Natural killer cell (primary cell): ENCODE results near the gene SUPT20HL2. TPM values are rescaled to one million over a fixed set of nuclear protein-coding genes. Genes with fewer than 3 reads are reported as not detected.
"Not testable (repeated sequence)": the region's sequence is repeated elsewhere in the genome, so short reads cannot be mapped to it uniquely, and the experiment has no call there.

ENCODE experiments used
- ATAC-seq, 3 donors: fragments of 150-1000 bp in 2 of 3; fragments of 200-7000 bp in 1 of 3; cut with Tn5 transposase; 1 replicate in 1 of 3; 2 replicates in 2 of 3; pipeline ENCODE4 v1.10.0; 2021; ENCODE audit warnings: mild to moderate bottlenecking in 2 of 3, moderate library complexity in 2 of 3
- DNase-seq, 2 donors: peaks; one replicate each; pipeline versions ENCODE4 v3.0.0 to v3.0.0-alpha.2; 2013 to 2021; ENCODE audit warnings: mixed read lengths in 1 of 2
- H3K27ac ChIP-seq: one replicate; pipeline ENCODE4 v1.5.1; 2013; ENCODE audit warnings: mild to moderate bottlenecking, low read length
- H3K27me3 ChIP-seq: one replicate; pipeline ENCODE4 v1.6.1; 2013; ENCODE audit warnings: low read length; ENCODE audit not compliant: control insufficient read depth, insufficient read depth
- H3K36me3 ChIP-seq: one replicate; pipeline ENCODE4 v1.6.1; 2013; ENCODE audit warnings: low read length; ENCODE audit not compliant: control insufficient read depth, insufficient read depth
- H3K4me1 ChIP-seq: one replicate; pipeline ENCODE4 v1.6.1; 2013; ENCODE audit warnings: low read length; ENCODE audit not compliant: control insufficient read depth, insufficient read depth
- H3K4me3 ChIP-seq: one replicate; pipeline ENCODE4 v1.5.1; 2013; ENCODE audit warnings: low read length
- H3K9me3 ChIP-seq: one replicate; pipeline ENCODE4 v1.6.1; 2013; ENCODE audit warnings: low read length; ENCODE audit not compliant: control insufficient read depth, insufficient read depth
- H3K27ac Mint-ChIP-seq, 2 donors: one replicate each; pipeline ENCODE4 v1.8.0; 2022; ENCODE audit warnings: mild to moderate bottlenecking in 2 of 2, mixed read lengths in 2 of 2, moderate library complexity in 1 of 2
- H3K27me3 Mint-ChIP-seq, 2 donors: one replicate each; pipeline ENCODE4 v1.8.0; 2022; ENCODE audit warnings: low read depth in 2 of 2, mixed read lengths in 2 of 2
- H3K36me3 Mint-ChIP-seq: one replicate; pipeline ENCODE4 v1.8.0; 2022; ENCODE audit warnings: mixed read lengths
- H3K4me1 Mint-ChIP-seq, 2 donors: one replicate each; pipeline ENCODE4 v1.8.0; 2022; ENCODE audit warnings: mixed read lengths in 2 of 2
- H3K4me3 Mint-ChIP-seq: one replicate; pipeline ENCODE4 v1.8.0; 2022; ENCODE audit warnings: mild to moderate bottlenecking, moderate library complexity, mixed read lengths
- H3K9me3 Mint-ChIP-seq, 2 donors: one replicate each; pipeline ENCODE4 v1.8.0; 2022; ENCODE audit warnings: mixed read lengths in 2 of 2
- CTCF ChIP-seq: fragments of 200-600 bp; IDR thresholded peaks from one replicate; pipeline ENCODE4 v1.8.0; 2022; ENCODE audit warnings: antibody characterized with exemption
- WGBS: methylation state at CpG from one replicate; pipeline ENCODE4 v1.1.7; 2013; ENCODE audit warnings: missing lambda C conversion rate; ENCODE audit not compliant: insufficient coverage; 5-methylcytosine and 5-hydroxymethylcytosine counted together
- intact Hi-C: fragments of 100-400 bp; cut with micrococcal nuclease; formaldehyde crosslinking; loops from one replicate; pipeline ENCODE4 v1.14.2; 2022
- total RNA-seq, 4 donors: library from RNA; stranded (reverse); fragments of 120-200 nt in 1 of 4; gene quantifications; one replicate each; pipeline versions ENCODE4 v1.2.3 to v1.2.4, GENCODE V29; 2013 to 2022

The SUPT20HL2 gene
- total RNA-seq, 3 donors from 2014 or later (not counting 1 experiment from before 2014, with no cell fraction given), result not detected

DNA sequence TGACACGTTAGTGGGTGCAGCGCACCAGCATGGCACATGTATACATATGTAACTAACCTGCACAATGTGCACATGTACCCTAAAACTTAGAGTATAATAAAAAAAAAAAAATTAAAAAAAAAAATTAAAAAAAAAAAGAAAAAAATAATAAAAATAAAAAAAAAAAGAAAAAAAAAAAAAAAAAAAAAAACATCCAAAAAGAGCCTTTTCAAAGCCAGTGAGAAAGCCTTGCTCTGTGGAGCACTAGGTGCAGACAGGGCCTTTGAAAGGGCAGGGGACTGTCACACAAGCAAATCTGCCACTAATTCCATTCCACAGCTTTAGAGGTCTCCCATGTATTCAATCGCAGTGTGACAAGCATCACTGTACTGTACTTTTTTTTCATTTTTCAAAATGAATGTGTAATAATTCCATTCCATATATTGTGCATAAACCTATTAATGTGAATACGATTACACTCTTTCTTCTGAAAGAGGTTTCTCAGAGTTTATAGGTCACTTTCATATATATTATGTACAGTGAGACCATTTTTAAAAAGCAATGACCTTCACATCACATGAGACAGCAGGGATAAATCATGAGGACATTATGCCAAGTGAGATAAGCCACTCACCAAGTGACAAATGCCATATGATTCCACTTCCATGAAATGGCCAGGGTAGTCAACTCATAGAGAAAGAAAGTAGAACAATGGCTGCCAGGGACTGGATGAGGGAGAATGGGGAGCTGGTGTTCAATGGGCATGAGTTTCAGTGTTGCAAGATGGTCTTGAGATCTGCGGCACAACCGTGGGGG, 4.1 kb downstream of the SUPT20HL2 start:
- H3K36me3 ChIP-seq, H3K4me1 Mint-ChIP-seq, DNase-seq, H3K36me3 Mint-ChIP-seq, H3K27ac Mint-ChIP-seq, intact Hi-C loops, H3K27ac ChIP-seq, ATAC-seq, H3K27me3 ChIP-seq, H3K9me3 ChIP-seq, H3K4me3 ChIP-seq, H3K4me1 ChIP-seq, H3K9me3 Mint-ChIP-seq, H3K4me3 Mint-ChIP-seq: not testable (repeated sequence)
- WGBS, result no CpG with 5 or more reads among the region's 6 CpGs
- H3K27me3 Mint-ChIP-seq, result peaks cover 0 to 22% of the 10 kb centered on the region in 2 donors

- DNase-seq, H3K4me1 ChIP-seq, H3K9me3 Mint-ChIP-seq, H3K4me3 ChIP-seq, H3K9me3 ChIP-seq, H3K36me3 Mint-ChIP-seq, H3K27me3 ChIP-seq, H3K4me3 Mint-ChIP-seq, H3K4me1 Mint-ChIP-seq, intact Hi-C loops, ATAC-seq, H3K36me3 ChIP-seq, H3K27ac ChIP-seq, H3K27ac Mint-ChIP-seq: not testable (repeated sequence)
- 100% methylated on average over 1 of the region's 4 CpGs for WGBS
- H3K27me3 Mint-ChIP-seq, result peaks cover 0 to 32% of the 10 kb centered on the region in 2 donors
Observed at GRCh38 chrX:24308803-24309202, 5.1 kb downstream of the SUPT20HL2 start.

GRCh38 chrX:24306440-24306839, 7.4 kb downstream of the SUPT20HL2 start:
- Mint-ChIP-seq H3K36me3 (no peaks in the 10 kb centered on the region), H3K27me3 (peaks cover 0 to 39% of the 10 kb centered on the region in 2 donors), H3K4me3 (no peak overlapping the region), H3K9me3 (no peaks in the 10 kb centered on the region), H3K4me1 (no peaks in the 10 kb centered on the region), H3K27ac (no peak overlapping the region)
- no peak for TF ChIP-seq CTCF
- ATAC-seq (no peak), DNase-seq (no peak)
- Histone ChIP-seq H3K27me3 (no peaks in the 10 kb centered on the region), H3K4me1 (no peaks in the 10 kb centered on the region), H3K27ac (no peak overlapping the region), H3K9me3 (no peaks in the 10 kb centered on the region), H3K4me3 (no peak overlapping the region), H3K36me3 (no peaks in the 10 kb centered on the region)
- intact Hi-C loops, result no loop called here
- WGBS, result 47% methylated on average over 4 of the region's 6 CpGs

DNA sequence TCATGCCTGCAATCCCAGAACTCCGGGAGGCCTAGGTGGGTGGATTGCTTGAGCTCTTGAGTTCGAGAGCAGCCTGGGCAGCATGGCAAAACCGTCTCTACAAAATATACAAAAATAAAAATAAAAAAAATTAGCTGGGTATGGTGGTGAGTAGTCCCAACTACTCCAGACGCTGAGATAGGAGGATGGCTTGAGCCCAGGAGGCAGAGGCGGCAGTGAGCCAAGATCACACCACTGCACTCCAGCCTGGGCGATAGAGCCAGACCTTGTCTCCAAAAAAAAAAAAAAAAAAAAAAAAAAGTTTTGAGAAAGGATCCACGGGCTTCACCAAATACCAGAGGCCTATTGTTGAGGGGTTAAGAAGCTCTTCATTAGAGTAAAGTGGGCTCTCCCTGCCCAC, 8.0 kb downstream of the SUPT20HL2 start:
- DNase-seq (no peak), ATAC-seq (no peak)
- Mint-ChIP-seq H3K27me3 (peaks cover 0 to 39% of the 10 kb centered on the region in 2 donors), H3K27ac (no peak overlapping the region), H3K4me3 (no peak overlapping the region), H3K9me3 (no peaks in the 10 kb centered on the region), H3K4me1 (no peaks in the 10 kb centered on the region), H3K36me3 (no peaks in the 10 kb centered on the region)
- intact Hi-C loops, result no loop called here
- WGBS, result no CpG with 5 or more reads among the region's 7 CpGs
- H3K36me3 ChIP-seq, result no peaks in the 10 kb centered on the region
- TF ChIP-seq CTCF, result no peak
- H3K4me3 ChIP-seq, result no peak overlapping the region
- H3K4me1 ChIP-seq, result no peaks in the 10 kb centered on the region
- H3K27ac ChIP-seq, result no peak overlapping the region
- H3K27me3 ChIP-seq, result no peaks in the 10 kb centered on the region
- no peaks in the 10 kb centered on the region for H3K9me3 ChIP-seq
